GM19193 (cell line): ENCODE measurements around the gene UNC5B.

Experiments used
- POLR2A ChIP-seq: IDR thresholded peaks from 4 replicates; pipeline ENCODE4 v1.6.1; 2011; ENCODE audit not compliant: insufficient read depth, insufficient read length; ENCODE audit errors: extremely low read depth

UNC5B gene

DNA sequence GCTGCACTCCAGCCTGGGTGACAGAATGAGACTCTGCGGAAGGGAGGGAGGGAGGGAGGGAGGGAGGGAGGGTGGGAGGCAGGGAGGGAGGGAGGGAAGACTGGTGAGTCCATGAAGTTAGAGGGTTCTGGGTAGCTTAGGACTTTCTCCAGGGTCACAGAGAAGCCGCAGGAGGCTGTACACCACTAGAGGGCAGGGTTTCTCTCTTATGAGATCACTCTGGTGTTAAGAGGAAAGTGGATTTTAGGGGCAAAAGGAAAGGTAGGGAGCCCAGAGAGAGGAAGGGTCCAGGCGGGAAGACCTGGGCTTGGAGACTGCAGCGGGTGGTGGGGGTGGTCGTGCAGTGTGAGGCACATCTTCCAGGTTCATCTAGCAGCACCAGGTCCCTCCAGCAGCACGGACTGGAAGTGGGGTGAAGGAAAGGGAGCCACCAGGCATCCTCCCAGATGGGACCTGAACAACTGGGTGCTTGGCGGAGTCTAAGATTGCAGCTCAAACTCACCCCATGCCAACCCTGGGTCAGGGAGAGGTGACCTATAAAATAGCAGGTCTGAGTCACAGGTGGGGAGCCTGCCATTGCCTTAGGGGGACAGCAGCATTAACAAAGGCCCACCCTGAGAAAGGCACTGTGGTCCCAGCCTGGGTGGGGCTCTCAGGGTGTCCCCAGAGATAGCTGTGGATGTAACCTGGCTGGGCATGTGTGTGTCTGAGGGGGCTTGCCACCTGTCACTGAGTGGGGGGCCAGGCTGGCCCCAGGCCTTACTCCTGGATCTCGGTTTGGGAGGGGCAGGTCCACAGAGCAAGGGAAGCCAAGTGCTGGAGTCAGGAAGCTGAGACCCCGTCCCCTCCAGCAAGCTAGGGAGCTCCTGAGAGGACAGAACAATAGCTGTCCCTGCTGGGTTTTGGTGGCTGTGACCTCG lies 58.2 kb downstream of the UNC5B start:
- TF ChIP-seq POLR2A: no peak

DNA sequence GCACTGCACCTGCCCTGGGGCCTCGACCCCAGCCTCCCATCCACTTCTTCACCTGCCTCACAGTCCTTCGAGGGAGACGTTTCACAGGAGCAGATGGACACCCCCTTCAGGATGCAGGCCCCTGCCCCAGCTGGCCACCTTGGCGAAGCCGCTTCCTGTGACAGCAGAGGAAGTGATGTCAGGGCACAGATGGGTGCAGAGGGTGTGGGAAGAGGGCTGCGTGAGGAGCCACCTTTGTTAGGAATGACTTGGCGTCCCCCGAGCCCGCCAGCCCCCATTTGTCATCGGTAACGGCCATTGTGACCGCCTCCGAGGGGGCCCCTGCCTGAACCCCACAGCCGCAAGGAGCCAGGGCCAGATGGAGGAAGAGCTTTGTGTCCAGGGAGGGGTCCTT lies 59.3 kb downstream of the UNC5B start:
- no peak for TF ChIP-seq POLR2A

DNA sequence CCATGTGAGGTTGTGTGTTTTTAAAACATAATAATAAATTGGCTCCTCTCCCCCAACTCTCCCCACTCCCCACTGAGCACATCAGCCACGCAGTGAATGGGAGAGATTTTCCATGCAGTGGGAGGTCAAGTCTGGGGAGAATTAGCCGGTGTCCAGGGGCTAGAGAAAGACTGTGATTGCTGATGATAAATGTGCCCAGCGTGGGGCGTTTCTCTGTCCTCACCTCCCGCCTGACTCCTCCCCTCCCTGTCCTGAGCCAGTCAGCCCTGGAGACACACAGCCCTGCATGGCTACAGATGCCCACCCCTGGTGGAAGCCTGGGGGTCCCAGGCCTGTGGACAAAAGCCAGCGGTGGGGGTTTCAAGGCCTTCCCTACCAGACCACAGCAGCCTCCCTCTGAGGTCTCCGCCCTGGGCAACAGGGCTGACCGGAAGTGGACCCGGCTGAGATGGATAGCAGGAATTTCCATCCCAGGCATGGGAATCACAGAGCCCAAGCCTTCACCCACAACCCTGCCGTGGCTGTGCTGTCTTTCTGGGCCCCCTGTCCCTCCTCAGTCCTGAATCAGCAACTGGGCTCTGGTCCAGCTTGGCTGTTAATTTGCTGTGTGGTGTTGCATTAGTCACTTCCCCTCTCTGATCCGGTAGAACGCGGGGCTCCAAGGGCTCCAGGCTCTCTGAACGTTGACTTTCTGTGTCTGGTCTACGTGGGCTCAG lies 59.8 kb downstream of the UNC5B start:
- TF ChIP-seq POLR2A: no peak

GRCh38 chr10:71273506-71273905 lies 61.1 kb downstream of the UNC5B start:
- TF ChIP-seq POLR2A: no peak

DNA sequence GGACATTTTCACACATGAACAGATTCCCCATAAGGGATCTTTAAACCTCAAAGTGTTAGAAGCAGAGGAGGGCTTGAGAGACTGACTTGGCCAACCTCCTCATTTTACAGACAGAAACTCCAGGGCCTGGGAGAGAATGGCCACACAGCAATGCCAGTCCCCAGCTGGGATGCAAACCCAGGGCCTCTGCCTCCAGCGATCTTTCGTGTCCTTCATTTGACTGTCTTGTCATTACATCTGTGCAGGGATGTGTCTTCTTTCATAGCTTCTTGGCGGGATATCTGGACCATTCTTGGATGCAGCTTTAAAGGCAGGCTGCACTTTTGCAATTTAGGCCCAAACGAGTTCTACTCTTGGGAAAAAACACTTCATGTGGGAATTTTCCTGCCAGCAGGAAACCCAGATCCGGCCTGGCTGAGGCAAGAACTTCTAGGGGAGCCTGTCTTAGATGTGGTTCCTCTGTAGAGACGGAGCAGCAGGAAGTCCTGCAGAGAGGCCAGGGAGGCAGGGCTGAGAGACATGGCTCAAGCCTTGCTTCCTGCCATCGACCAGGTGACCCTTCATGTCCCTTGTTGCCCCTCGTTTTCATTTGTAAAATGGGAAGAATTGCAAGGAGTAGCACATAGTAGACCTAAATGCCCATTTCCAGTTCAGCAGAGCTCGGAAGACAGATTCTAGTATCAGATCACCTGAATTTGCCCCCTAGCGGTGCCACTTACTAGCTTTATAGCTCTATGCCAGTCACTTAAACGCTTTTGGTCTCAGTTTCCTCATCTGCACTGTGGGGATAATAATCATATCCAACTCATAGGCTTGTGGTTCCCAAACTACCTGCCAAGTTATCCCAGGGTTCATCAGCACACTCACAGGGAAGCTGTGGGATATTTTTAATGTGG lies 62.8 kb downstream of the UNC5B start:
- no peak for TF ChIP-seq POLR2A

GRCh38 chr10:71276873-71277272 lies 64.5 kb downstream of the UNC5B start:
- no peak for TF ChIP-seq POLR2A

- TF ChIP-seq POLR2A: no peak
These were observed 65.7 kb downstream of the UNC5B start for GRCh38 chr10:71277914-71278665.

GRCh38 chr10:71278691-71279588 lies 66.6 kb downstream of the UNC5B start:
- no peak for TF ChIP-seq POLR2A

GRCh38 chr10:71279590-71280170 lies 67.3 kb downstream of the UNC5B start:
- no peak for TF ChIP-seq POLR2A

GRCh38 chr10:71280216-71280615 lies 67.8 kb downstream of the UNC5B start:
- no peak for TF ChIP-seq POLR2A

- no peak for TF ChIP-seq POLR2A
These were observed 68.5 kb downstream of the UNC5B start for GRCh38 chr10:71280825-71281224.

DNA sequence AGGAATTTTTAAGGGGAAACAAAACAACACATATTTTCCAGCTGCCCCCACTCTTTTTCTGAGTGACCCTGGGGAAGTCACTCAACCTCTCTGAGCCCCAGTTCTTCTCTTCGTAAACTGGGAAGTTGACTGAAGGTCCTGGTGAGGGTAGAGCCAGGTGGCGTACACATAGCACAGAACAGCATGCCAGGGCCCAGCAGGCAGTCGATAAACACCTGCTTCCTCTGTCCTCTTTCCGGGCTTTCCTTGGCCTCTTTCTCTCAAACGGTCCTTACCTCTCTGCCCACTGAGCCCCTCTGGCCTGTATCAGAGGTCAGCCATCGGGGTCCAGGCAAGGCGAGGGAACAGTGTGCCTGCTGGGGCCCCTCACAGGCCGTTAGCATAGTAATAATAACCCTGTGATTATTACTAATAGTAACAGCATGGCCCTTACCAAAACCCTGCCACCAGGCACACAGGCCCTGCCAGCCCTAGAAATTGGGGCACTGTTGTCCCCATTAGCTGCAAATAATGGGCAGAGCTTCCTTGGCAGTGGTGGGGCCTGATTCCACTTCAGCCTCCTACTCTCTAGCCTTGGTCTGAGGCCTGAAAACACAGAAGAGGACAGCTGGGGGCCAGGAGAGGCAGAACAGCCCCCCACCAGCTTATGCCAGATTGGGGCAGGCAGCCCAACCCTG lies 69.4 kb downstream of the UNC5B start:
- no peak for TF ChIP-seq POLR2A
